CD1c-positive myeloid dendritic cell (primary cell): ENCODE data around the gene NIPBL.
A peak's percentile ranks its signal among the peaks of the same experiment; 100 is the strongest.
"Not testable (repeated sequence)": the region's sequence is repeated elsewhere in the genome, so short reads cannot be mapped to it uniquely, and the experiment has no call there.

ENCODE experiments used
- DNase-seq: peaks from one replicate; pipeline ENCODE4 v3.0.0-alpha.2; 2016; ENCODE audit errors: extremely low spot score

NIPBL gene

DNA sequence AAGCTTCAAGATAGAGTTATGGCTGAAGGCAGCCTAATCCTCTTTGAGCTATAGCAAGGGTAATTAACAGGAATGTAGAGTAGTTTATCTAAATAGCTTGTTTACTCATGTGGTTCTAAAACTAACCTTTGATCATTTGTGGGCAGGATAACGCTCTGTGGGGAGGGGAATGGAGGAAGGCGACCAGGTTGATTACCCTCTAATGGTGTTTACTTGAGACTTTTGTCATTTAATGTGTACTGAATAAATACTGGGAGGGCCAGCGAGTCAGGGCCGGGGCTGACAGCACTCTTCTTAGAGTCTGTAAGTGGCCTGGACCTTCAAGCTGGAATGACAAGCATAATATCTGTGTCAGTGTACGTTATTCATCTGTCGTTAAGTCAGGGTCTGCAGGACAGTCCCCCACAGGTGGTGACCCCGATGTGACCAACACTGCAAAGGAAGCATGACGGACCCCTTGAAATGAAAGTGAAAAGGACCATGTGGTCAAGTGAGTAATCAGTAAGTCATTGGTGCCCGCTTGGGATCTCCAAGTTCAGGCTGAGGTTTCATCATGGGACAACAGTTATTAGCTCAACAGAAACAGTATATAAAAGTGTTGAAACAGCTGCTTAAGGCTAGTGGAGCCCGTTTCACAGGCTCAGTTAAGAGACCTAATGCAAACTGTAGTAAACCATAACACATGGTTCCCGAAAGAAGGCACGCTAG, 210.1 kb downstream of the NIPBL start:
- no peak for DNase-seq

DNA sequence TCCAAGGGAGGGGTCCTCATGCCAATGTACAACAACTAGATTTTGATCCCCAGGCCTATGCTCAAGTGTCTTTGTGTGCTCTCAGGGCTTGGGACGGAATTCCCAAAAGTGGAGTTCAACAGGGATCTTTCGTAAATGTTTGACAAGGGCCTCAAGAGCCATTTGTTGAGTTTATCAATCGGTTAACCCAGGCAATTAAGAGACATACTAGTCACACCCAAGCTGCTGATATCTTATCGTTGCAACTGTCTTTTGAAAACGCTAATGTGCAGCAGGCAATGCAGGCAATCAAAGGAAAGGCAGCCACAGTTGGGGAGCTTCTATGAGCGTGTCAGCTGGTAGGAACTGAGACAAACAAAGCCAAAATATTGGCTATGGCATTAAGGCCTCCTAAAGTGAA, 211.4 kb downstream of the NIPBL start:
- no peak for DNase-seq

DNA sequence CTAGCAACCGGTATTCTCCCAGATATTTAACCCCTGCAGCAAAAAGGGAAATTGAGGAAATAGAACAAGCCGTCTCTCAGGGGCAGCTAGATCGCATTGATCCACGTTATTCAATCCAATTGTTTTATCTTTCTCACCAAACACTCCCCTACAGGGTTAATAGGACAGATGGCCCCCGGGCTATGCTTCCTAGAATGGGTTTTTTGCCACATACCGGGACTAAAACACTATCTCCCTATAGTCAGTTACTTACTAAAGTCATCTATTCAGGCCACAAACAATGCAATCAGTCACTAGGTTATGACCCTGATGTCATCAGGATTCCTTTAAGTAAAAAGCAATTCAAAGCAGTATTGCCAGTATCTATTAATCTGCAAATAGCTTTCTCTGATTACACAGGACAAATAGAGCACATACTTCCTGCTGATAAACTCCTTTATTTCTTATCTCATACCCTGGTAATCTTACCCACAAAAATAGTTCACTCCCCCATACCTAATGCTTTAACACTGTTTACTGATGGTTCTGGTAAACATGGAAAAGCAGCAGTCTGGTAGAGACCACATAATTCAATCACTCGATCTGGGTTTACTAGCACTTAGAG, 213.7 kb downstream of the NIPBL start:
- DNase-seq: no peak

DNA sequence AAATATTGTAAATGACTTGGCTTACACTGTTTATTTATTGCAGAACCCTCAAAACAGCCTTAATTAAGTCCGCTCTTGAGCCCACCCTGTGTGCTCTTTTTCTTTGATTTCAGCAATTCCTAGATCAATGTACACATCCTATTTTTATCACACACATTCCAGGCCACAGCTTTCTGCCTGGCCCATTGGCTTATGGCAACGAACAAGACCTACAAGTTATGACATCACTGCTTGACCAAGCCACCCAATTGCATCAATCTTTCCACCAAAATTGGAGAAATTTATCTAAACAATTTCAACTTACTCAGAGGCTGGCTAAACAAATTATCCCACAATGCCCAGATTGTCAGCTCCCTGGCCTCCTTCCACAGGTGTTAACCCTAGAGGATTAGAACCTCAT, 214.2 kb downstream of the NIPBL start:
- no peak for DNase-seq

DNA sequence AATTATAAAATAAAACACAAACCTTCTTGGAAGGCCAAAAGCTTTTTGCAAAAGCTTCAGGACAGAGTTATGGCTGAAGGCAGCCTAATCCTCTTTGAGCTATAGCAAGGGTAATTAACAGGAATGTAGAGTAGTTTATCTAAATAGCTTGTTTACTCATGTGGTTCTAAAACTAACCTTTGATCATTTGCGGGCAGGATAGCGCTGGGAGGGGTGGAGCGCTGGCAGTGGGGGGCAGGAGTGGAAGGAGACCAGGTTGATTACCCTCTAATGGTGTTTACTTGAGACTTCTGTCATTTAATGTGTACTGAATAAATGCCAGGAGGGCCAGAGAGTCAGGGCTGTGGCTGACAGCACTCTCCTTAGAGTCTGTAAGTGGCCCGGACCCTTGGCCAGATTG, 217.2 kb downstream of the NIPBL start:
- not testable (repeated sequence) for DNase-seq

DNA sequence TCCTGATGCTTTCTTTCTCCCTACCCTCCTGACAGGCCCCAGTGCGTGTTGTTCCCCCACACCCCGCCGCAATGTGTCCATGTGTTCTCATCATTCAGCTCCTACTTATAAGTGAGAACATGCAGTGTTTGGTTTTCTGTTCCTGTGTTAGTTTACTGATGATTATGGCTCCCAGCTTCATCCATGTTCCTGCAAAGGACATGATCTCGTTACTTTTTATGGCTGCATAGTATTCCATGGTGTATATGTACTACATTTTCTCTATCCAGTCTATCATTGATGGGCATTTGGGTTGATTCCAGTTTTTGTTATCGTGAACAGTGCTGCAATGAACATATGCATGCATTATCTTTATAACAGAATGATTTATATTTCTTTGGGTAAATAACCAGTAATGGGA, 222.7 kb downstream of the NIPBL start:
- not testable (repeated sequence) for DNase-seq

DNA sequence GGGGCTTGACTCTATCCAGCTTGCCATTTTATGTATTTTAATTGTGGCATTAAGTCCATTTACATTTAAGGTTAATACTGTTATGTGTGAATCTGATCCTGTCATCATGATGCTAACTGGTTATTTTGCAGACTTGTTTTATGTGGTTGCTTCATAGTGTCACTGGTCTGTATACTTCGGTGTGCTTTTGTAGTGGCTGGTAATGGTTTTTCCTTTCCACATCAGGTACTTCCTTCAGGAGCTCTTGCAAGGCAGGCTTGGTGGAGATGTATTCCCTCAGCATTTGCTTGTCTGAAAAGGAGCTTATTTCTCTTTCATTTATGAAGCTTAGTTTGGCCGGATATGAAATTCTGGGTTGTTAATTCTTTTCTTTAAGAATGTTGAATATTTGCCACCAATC, 226.7 kb downstream of the NIPBL start:
- DNase-seq: no peak

DNA sequence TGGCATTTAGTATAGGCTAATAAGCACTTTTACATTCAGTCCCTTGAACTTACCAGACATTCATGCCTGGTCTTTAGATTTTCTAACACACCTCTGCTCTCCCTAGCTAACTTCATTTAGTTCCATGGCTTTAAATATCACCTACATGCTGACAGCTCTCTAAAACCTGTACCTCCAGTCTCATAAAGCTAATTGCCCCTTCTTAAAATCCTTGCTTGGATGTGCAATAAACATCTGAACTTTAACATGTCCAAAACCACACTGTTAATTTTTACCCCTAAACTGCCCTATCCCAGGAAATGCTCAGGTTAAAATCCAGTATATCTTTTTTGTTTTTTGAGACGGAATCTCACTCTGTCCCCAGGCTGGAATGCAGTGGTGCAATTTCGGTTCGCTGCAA, 232.8 kb downstream of the NIPBL start:
- DNase-seq: no peak

DNA sequence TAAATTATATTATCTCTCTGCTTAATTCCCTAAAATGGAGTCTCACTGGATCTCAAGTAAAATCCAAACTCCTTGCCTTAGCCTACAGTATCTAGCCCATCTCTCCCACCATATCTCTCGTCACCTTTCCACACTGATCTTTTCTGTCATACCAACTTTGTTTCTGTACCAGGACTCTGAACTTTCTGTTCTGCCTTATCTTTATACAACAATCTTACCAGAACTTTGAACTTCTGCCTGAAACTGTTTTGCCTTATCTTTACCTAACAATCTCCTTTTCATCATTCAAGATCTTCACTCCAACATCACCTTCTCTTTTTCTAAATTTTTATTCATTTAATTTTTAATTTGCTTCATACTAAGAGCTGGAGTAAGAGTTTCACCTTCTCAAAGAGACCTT, 233.6 kb downstream of the NIPBL start:
- no peak for DNase-seq

DNA sequence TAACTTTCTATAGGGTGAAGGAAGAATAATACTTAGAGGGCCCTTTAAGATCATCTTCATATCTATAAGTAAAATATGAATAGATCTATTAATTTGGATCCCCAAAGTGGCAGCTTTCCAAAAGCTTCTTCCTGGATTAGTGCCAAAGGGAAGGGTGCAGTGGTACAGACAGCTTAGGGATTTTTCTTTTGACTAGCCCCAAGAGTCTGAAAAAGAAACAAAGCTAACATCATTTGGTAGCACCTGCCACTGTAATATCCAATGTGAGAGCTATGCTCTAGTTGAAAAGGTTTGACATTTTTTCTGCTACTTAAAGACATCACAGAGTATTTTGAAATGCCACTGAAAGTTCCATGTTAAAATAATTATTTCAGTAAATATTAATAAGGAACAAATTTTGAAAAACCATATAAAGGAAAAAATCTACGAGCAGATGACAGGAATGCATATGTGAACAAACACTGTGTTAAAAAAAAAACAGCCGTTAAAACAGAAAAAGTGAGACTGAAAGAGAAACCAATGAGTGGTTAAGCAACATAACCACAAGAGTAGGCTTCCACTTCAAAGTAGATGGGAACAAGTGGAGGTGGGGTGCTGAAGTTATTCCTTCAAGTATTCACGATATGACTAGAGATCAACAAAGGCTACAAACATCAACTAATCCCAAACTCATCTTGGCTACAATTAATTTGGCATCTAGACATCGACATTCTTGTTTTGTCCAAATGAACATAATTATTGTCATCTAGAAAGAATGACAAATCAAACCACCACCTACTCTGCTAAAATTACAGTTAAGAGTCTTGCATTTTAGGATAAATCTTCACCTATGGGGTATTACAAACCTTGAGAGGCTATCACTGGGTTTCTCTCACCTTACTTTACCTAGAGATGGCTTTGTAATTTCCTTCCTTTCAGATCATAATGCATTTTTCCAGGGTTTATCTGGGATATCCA, 235.1 kb downstream of the NIPBL start:
- DNase-seq: peak; percentile 26

DNA sequence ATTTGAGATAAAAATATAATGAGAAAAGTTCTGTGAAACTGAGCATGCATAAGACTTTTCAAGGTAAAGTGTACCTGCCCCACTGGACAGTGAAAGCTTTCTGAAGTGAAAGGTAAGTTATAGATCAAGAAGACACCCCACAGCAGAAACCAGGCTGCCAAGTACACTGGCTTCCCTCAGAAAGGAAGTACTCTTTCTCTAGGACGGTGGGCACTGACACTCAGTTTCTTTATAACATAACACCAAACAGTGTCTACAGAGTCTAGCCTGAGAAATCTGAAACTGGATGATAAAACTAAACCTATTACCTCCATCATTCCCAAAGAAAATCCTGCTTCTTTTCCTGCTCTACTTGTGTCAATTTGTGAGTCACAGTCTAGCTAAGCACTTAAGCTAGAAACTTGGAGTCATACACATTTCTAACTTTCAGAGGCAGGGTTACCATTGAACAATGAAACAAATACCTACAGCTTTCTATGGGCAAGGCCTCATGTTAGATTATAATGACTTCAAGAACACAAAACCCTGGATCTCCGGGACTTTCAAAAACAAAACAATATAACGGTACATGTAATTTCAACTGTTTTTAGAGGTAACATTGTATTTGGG, 235.9 kb downstream of the NIPBL start:
- no peak for DNase-seq
